IMR-90 (cell line): ENCODE data around the gene ZNF416. TPM values are rescaled to one million over a fixed set of nuclear protein-coding genes. Genes with fewer than 3 reads are reported as not detected.

Source experiments
- ATAC-seq: fragments of 200-7000 bp; cut with Tn5 transposase; 2 replicates; pipeline ENCODE4 v1.9.1; 2020; ENCODE audit warnings: low read depth, mild to moderate bottlenecking, moderate library complexity
- BruUV-seq: library from RNA; stranded (reverse); fragments of 400-500 nt; replicated peaks from 2 replicates; lab custom pipeline; 2021; lab: Mats Ljungman, UMichigan
- CTCF ChIA-PET: fragments of 300-600 bp; formaldehyde crosslinking; extraction: SDS; loops from one replicate; lab custom pipeline; 2021; ENCODE audit warnings: antibody characterized with exemption; lab: Yijun Ruan, JAX
- POLR2A ChIA-PET: fragments of 300-600 bp; sonication (Branson Sonifier 250); formaldehyde crosslinking; loops from one replicate; lab custom pipeline; 2022; ENCODE audit warnings: antibody characterized with exemption; ENCODE audit not compliant: unreplicated experiment; lab: Charles Lee
- DNase-seq: peaks from one replicate; pipeline ENCODE4 v3.0.0; 2013
- H2AFZ ChIP-seq: replicated peaks from 2 replicates; pipeline ENCODE3; 2013; ENCODE audit warnings: low read length, mild to moderate bottlenecking; ENCODE audit not compliant: poor library complexity
- H2AK5ac ChIP-seq: 2 replicates; pipeline ENCODE4 v1.6.1; 2013; ENCODE audit warnings: low read depth, low read length, inconsistent platforms
- H2AK9ac ChIP-seq: replicated peaks from 2 replicates; pipeline ENCODE3; 2013; ENCODE audit warnings: mild to moderate bottlenecking, low read depth, low read length, moderate library complexity; ENCODE audit not compliant: poor library complexity
- H2BK120ac ChIP-seq: 2 replicates; pipeline ENCODE4 v1.6.1; 2013; ENCODE audit warnings: low read depth, low read length, inconsistent platforms
- H2BK15ac ChIP-seq: 3 replicates; pipeline ENCODE4 v1.6.1; 2013; ENCODE audit warnings: low read depth, low read length, inconsistent platforms
- H2BK20ac ChIP-seq: 2 replicates; pipeline ENCODE4 v1.6.1; 2013; ENCODE audit warnings: low read depth, mild to moderate bottlenecking, inconsistent platforms, low read length, moderate library complexity
- H2BK5ac ChIP-seq: 2 replicates; pipeline ENCODE4 v1.6.1; 2013; ENCODE audit warnings: mild to moderate bottlenecking, low read depth, low read length, inconsistent platforms; ENCODE audit not compliant: poor library complexity, severe bottlenecking
- H3K14ac ChIP-seq: replicated peaks from 2 replicates; pipeline ENCODE4 v1.6.1; 2013; ENCODE audit warnings: low read depth, low read length, inconsistent platforms
- H3K18ac ChIP-seq: 2 replicates; pipeline ENCODE4 v1.6.1; 2013; ENCODE audit warnings: low read depth, low read length, control low read depth
- H3K23ac ChIP-seq: 2 replicates; pipeline ENCODE4 v1.6.1; 2013; ENCODE audit warnings: low read depth, low read length, inconsistent platforms
- H3K27ac ChIP-seq: 2 replicates; pipeline ENCODE4 v1.5.1; 2013; ENCODE audit warnings: mild to moderate bottlenecking, control low read depth, low read length; ENCODE audit not compliant: insufficient read depth
- H3K27me3 ChIP-seq: 2 replicates; pipeline ENCODE4 v1.6.1; 2013; ENCODE audit warnings: low read length; ENCODE audit not compliant: control insufficient read depth, insufficient read depth
- H3K36me3 ChIP-seq: 2 replicates; pipeline ENCODE4 v1.6.1; 2013; ENCODE audit warnings: low read length, mixed read lengths; ENCODE audit not compliant: control insufficient read depth, insufficient read depth
- H3K4ac ChIP-seq: 2 replicates; pipeline ENCODE4 v1.6.1; 2013; ENCODE audit warnings: low read depth, low read length, inconsistent platforms
- H3K4me1 ChIP-seq: 2 replicates; pipeline ENCODE4 v1.6.1; 2013; ENCODE audit warnings: low read length, mixed read lengths; ENCODE audit not compliant: control insufficient read depth, insufficient read depth
- H3K4me2 ChIP-seq: 2 replicates; pipeline ENCODE4 v1.6.1; 2013; ENCODE audit warnings: low read depth, mild to moderate bottlenecking, control low read depth, low read length, moderate library complexity
- H3K4me3 ChIP-seq: 2 replicates; pipeline ENCODE4 v1.5.1; 2013; ENCODE audit warnings: low read depth, mild to moderate bottlenecking, control low read depth, low read length, moderate library complexity; ENCODE audit not compliant: insufficient read depth
- H3K56ac ChIP-seq: 2 replicates; pipeline ENCODE4 v1.6.1; 2013; ENCODE audit warnings: low read length, inconsistent platforms; ENCODE audit not compliant: insufficient read depth; ENCODE audit errors: extremely low read depth
- H3K79me1 ChIP-seq, 2 experiments: 2 replicates each; pipeline ENCODE4 v1.6.1; 2013; ENCODE audit warnings: low read length in 2 of 2, inconsistent platforms in 1 of 2, low read depth in 1 of 2
- H3K9ac ChIP-seq: 2 replicates; pipeline ENCODE4 v1.6.1; 2013; ENCODE audit warnings: low read depth, low read length, control low read depth
- H3K9me1 ChIP-seq: 2 replicates; pipeline ENCODE4 v1.6.1; 2013; ENCODE audit warnings: low read length, inconsistent platforms; ENCODE audit not compliant: insufficient read depth
- H3K9me3 ChIP-seq: 2 replicates; pipeline ENCODE4 v1.6.1; 2013; ENCODE audit warnings: low read length; ENCODE audit not compliant: control insufficient read depth, insufficient read depth
- H4K20me1 ChIP-seq: 2 replicates; pipeline ENCODE4 v1.6.1; 2013; ENCODE audit warnings: low read length, inconsistent platforms; ENCODE audit not compliant: insufficient read depth
- H4K5ac ChIP-seq: 2 replicates; pipeline ENCODE4 v1.6.1; 2013; ENCODE audit warnings: mild to moderate bottlenecking, low read depth, low read length, control low read depth
- H4K8ac ChIP-seq, 2 experiments: 2 replicates each; pipeline ENCODE4 v1.6.1; 2013; ENCODE audit warnings: low read depth in 2 of 2, low read length in 2 of 2, control low read depth in 1 of 2, inconsistent platforms in 1 of 2
- H4K91ac ChIP-seq: 2 replicates; pipeline ENCODE4 v1.6.1; 2013; ENCODE audit warnings: low read depth, low read length, inconsistent platforms; ENCODE audit not compliant: insufficient read depth
- MAZ ChIP-seq: IDR thresholded peaks from 2 replicates; pipeline ENCODE4 v1.6.1; 2012; ENCODE audit warnings: low read depth, mild to moderate bottlenecking, low read length, improper control_type of control experiment, moderate library complexity, borderline replicate concordance
- MXI1 ChIP-seq: IDR thresholded peaks from 2 replicates; pipeline ENCODE4 v1.6.1; 2012; ENCODE audit warnings: low read depth, mild to moderate bottlenecking, low read length, moderate library complexity, borderline replicate concordance
- RFX5 ChIP-seq: IDR thresholded peaks from 2 replicates; pipeline ENCODE4 v1.8.0; 2012; ENCODE audit warnings: low read depth, mild to moderate bottlenecking, low read length, moderate library complexity
- WGBS, 2 experiments: methylation state at CpG; one replicate each; pipeline versions ENCODE4 v1.1.5 to v1.1.7; 2013; ENCODE audit warnings: missing lambda C conversion rate in 2 of 2; ENCODE audit not compliant: insufficient read length in 1 of 2; ENCODE audit errors: extremely low coverage in 2 of 2; 5-methylcytosine and 5-hydroxymethylcytosine counted together
- dilution Hi-C: fragments of 300-500 bp; cut with HindIII; formaldehyde crosslinking; loops from one replicate; pipeline ENCODE4 v1.14.3; 2018; ENCODE audit warnings: low sequenced_read_pairs; ENCODE audit not compliant: unreplicated experiment
- in situ Hi-C: fragments of 300-500 bp; cut with MboI; formaldehyde crosslinking; loops from 3 replicates; pipeline ENCODE4 v1.14.3; 2019; ENCODE audit warnings: low sequenced_read_pairs, inconsistent platforms, mixed read lengths
- intact Hi-C: fragments of 100-400 bp; cut with micrococcal nuclease; formaldehyde crosslinking; loops from 2 replicates; pipeline ENCODE4 v1.10.0; 2022
- polyA plus RNA-seq, 3 experiments: library from polyadenylated mRNA; depleted of rRNA; stranded (reverse); fragments of >200 nt; gene quantifications; 2 replicates each; pipeline ENCODE4 v1.2.3, GENCODE V29; 2012; ENCODE audit warnings: low replicate concordance in 1 of 3
- total RNA-seq: library from RNA; depleted of rRNA; stranded (reverse); fragments of >200 nt; gene quantifications from 2 replicates; pipeline ENCODE4 v1.2.3, GENCODE V29; 2012

The ZNF416 gene
- total and polyA plus RNA-seq, 2 of the 4 experiments (the other 2 are of a cell fraction) = 2.6 to 8.1 TPM

DNA sequence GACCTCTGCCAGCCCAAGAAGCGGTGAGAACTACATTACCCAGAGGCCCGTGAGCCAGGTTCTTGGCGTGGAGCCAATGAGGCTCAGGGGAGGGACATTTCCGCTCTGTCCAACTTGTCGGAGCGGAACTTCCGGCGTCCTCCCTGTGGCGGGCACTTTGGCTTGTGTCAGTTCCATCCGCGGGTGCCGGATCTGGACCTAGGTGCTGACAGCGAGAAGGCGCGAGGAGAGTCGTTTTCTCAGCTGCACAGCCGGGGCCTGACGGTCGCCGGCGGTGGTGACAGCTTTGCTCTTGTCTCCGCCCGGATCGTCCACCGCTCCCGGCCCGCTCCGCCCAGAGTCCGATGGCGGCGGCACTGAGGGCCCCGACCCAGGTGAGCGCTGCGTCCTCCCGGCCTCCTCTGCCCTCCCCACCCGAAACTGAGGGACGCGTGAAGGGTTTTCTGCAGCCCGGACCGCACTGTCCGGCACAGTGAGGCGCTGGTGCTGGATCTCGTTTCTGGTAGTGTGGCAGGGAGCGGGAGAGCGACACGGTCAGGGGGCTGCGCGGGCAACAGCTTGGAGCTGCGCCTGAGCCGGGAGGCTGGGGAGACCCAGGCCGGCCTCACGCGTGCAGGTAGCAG, 21.2 kb upstream of the ZNF416 start, which contains the start of gene ZNF530:
Gene ZNF530 (plus strand): TSS at position 125 of the 623 bp plus-strand sequence. CDS start 4,461 bp downstream, outside the sequence.
- Histone ChIP-seq H3K4me2 (peak within 1 kb of the TSS; percentile 82), H2AK9ac (peak within 1 kb of the TSS; percentile 55), H3K56ac (no peak within 1 kb of the TSS), H3K79me1 (peaks cover 17 to 23% of the 10 kb centered on the region in 2 experiments), H3K27ac (peak within 1 kb of the TSS; percentile 13; the same call in 1 of the 2 replicates), H2BK15ac (no peak within 1 kb of the TSS), H3K4me1 (no peaks in the 10 kb centered on the region), H3K18ac (no peak within 1 kb of the TSS), H4K20me1 (no peaks in the 10 kb centered on the region), H3K9me3 (no peaks in the 10 kb centered on the region; the same call in 1 of the 2 replicates), H2AFZ (peak within 1 kb of the TSS; percentile 98), H2BK120ac (no peak within 1 kb of the TSS), H3K4me3 (peak within 1 kb of the TSS; percentile 75), H3K36me3 (peaks cover 2% of the 10 kb centered on the region; the same call in 1 of the 2 replicates), H4K5ac (peak within 1 kb of the TSS; percentile 78), H3K9me1 (no peaks in the 10 kb centered on the region), H3K9ac (peak within 1 kb of the TSS; percentile 55), H3K4ac (no peak within 1 kb of the TSS), H2BK20ac (no peak within 1 kb of the TSS), H2BK5ac (no peak within 1 kb of the TSS), H3K27me3 (no peaks in the 10 kb centered on the region), H4K8ac (peak within 1 kb of the TSS; percentile 40 to 79), H4K91ac (no peak within 1 kb of the TSS; the same call in 1 of the 2 replicates), H3K23ac (0 out of 2 replicates have a peak within 1 kb of the TSS, but pooled peaks have one; percentile 25), H2AK5ac (no peak within 1 kb of the TSS), H3K14ac (no peak within 1 kb of the TSS)
- in situ Hi-C loops (no loop called here), dilution Hi-C loops (no loop called here), intact Hi-C loops (no loop called here)
- ChIA-PET POLR2A (no interaction called here), CTCF (no interaction called here)
- WGBS, 2 experiments = 0% methylated on average over 35 of the region's 53 CpGs; no CpG with 5 or more reads in 1 of the 2 experiments
- TF ChIP-seq RFX5 (no peak), MAZ (peak; percentile 97), MXI1 (peak; percentile 56; the same call in 1 of the 2 replicates)
- ATAC-seq = peak; percentile 98
- no TSS peak for BruUV-seq
- peak; percentile 91 for DNase-seq
